Activated CD4-positive, alpha-beta T cell treated with anti-CD3 and anti-CD28 coated beads, Interleukin-2, Interleukin-4, amounts not matched to agents 100 ng/mL and 50 ng/mL, durations not matched to agents 16 hours and 8 hours (primary cell): ENCODE measurements around the gene CROCC.

Source experiments
- DNase-seq: peaks from one replicate; pipeline ENCODE4 v3.0.0-alpha.2; 2020; ENCODE audit warnings: low spot score

Gene CROCC

GRCh38 chr1:17012775-17013490 lies 91.2 kb downstream of the CROCC start:
- no peak for DNase-seq

GRCh38 chr1:17013491-17014320 lies 92.0 kb downstream of the CROCC start:
- no peak for DNase-seq

- DNase-seq: no peak
Observed at GRCh38 chr1:17014671-17015567, 93.2 kb downstream of the CROCC start.

- no peak for DNase-seq
Observed at GRCh38 chr1:17016317-17016661, 94.6 kb downstream of the CROCC start.

GRCh38 chr1:17017435-17017834 lies 95.7 kb downstream of the CROCC start:
- no peak for DNase-seq

GRCh38 chr1:17018849-17019248 lies 97.1 kb downstream of the CROCC start:
- DNase-seq: no peak

- no peak for DNase-seq
Observed at GRCh38 chr1:17020502-17020901, 98.8 kb downstream of the CROCC start.

GRCh38 chr1:17021896-17022295 lies 100.2 kb downstream of the CROCC start:
- no peak for DNase-seq
